NCI-H526 treated with DMSO at 0.1 percent for 48 hours (cell line): ENCODE data around the gene SFT2D1.
A peak's percentile ranks its signal among the peaks of the same experiment; 100 is the strongest.

Experiments
- DNase-seq: peaks from one replicate; lab custom pipeline; 2025; lab: John Stamatoyannopoulos, UW

The SFT2D1 gene

GRCh38 chr6:166333172-166333995, 9.0 kb downstream of the SFT2D1 start:
- no peak for DNase-seq

GRCh38 chr6:166331503-166332415, 10.6 kb downstream of the SFT2D1 start:
- no peak for DNase-seq

DNA sequence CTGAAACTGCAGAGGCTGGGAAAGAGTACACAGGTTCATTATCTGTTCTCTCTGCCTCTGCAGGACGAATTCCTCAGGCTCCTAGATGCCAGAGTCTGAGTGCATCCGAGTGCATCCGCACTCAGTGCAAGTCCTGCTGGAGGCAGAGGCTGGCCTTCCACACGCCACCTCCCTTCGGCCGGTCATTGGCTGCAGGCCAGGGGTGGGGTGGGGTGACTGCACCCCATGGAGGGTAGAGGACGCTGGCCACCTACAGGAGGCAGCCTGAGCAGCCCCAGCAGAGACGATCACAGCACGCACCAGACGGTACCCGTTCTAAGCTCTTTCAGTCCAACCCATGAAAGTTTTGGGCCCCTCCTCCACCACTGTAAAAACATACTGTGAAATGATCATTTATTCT, 11.7 kb downstream of the SFT2D1 start:
- no peak for DNase-seq

GRCh38 chr6:166325383-166326042, 16.8 kb downstream of the SFT2D1 start:
- DNase-seq: no peak

DNA sequence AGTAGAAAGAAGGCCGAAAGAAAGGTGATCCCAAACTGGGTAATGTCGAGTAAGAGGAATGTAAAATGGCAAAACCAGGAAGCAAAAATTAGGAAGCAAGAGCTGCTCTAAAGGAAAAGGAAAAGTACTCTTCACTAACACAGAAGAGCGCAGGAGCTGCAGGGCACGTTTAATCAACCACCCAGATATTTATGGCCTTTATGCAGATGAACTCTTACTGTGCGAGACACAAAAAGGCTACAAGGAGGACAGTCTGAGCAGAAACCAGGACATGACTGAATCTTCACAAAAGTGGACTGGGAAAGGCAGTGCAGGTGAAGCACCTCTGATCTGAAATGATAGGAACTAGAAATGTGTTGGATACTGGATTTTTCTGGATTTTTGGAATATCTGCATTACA, 18.9 kb downstream of the SFT2D1 start:
- no peak for DNase-seq

GRCh38 chr6:166318649-166319600, 23.4 kb downstream of the SFT2D1 start:
- DNase-seq: no peak

DNA sequence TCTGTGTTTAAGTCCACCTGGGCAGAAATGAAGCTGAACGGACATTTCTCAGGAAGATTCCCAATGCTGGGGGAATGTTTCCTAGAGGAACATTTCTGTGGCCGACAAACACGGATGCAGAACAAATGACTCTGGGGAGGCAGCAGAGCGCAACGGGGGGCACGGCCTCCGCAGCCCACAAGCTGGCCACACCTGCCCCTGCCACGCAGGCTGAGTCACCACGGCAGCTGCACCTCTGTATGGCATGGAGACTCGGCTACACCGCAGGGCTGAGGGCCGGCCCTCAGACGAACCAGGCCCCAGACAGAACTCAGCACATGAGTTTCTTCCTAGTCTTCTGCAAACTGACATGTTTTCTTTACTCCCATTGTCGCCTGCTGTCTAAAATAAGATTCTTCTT, 24.1 kb downstream of the SFT2D1 start:
- no peak for DNase-seq

DNA sequence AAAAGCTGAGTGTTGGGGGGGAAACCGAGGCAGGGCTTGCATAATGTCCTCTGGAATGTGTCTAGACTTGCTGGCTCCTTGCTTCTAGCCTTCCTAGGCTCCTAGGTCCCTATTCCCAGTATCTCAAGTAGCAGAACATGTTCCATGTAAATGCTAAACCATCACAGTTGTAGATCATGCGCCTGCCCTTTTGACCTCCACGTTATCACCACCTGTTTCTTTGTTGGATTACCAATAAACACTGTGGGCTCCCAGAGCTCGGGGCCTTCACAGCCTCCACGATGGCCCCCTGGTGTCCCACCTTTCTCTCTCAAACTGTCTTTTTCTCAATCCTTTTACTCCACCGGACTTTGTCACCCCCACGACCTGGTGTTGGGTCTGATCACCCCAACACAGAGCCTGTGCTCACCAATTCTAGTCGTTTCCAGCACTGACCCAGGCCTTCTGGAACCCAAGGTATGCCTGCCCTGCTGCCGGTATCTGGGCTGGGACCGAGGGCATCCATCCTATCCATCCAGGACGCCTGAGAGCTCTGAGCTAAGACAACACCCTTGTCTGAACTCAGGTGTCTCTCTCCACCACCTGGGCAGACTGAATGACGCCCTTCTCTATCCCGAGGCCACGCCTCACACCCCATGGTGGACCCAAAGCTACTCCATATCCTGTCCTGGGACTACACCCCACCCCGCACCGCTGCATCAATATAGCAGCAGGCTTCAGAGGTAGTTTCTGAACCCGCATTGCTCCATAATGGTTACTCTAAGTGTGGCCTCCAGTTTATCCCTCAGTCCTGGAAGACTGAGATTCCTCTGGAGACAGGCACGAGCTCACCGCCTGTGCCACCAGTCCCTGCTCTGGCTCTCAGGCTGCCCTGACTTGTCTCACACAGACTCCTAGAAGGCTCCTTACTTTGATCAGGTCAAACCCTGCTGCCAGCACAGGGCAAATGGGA, 24.8 kb downstream of the SFT2D1 start:
- no peak for DNase-seq

- no peak for DNase-seq
These were observed 26.9 kb downstream of the SFT2D1 start for GRCh38 chr6:166315436-166315835.

- DNase-seq: no peak
These were observed 27.9 kb downstream of the SFT2D1 start for GRCh38 chr6:166314454-166314853.

GRCh38 chr6:166313255-166314070, 28.9 kb downstream of the SFT2D1 start:
- no peak for DNase-seq

DNA sequence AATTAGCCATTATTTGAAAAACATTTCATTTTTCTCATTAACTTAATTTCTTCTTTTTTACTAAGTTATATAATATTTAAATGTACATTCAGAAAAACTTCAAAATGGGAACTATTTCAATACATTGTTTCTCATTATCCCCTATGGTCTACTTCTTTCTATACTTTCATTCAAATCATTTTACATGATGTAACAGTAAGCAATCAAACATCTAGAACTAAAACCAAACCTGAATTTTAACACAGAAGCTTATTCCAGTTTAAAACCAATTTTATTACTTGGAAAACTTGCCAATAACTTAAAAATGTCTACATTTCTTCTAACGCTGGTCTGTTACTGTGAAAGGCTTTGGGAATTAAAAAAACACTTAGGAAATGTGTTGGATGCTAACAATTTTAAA, 29.5 kb downstream of the SFT2D1 start:
- DNase-seq: no peak

GRCh38 chr6:166310634-166311033, 31.7 kb downstream of the SFT2D1 start:
- no peak for DNase-seq

DNA sequence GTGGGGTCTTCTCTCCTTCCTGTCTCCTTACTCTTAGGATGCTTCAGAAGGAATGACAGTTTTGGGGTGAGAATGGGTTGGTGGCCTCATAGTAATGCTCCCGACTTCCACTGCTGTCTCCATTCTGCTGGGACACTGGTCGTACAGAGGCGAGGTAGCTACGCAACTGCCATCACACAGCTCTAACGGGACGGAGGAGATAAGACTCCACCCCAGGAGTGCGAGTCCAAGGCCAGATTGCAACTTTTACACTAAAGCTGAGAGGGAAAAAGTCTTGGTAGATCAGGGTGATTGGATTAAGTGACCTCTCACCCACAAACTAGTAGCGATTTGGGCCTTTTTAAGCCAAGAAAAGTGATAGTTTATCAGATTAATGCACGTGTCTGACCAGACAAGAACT, 32.4 kb downstream of the SFT2D1 start:
- DNase-seq: no peak

- peak; percentile 30 for DNase-seq
These were observed 33.4 kb downstream of the SFT2D1 start for GRCh38 chr6:166308769-166309589.

DNA sequence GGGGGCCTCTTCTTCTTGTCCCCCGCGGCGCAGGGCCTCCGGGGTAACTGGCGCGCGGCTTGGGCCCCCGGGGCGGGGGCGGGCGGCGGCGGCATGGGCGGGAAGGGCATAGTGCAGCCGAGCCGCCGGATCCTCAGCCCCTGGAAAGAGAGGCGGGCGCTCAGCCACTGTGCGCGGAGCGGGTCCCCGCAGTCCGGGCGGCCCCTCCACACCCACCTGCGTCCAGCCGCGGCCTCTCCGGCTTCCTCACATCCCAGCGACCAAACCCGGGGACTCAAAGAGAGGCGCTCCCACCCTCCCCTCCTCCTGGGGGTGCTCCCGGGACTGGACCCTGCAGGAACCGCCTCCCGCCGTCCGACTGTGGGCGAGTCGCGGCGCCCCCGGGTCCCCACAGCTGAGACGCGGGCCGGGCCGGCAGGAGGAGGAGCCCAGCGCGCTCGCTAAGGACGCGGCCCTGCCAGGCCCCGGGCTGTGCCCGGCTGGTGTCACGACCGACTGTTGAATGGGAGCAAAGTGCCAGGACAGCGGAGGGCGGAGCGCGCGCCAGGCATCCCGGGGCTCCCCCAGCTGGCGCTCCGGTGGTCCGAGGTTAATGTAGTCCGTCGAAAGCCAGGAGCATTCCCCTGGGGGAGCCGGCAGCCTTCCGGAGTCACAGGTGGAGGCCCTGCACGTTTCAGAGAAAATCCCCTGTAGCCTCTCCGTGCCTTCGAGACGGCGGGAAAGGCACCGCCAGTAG, 34.1 kb downstream of the SFT2D1 start, which contains the start of gene PRR18:
Gene PRR18, minus strand, starts transcription at position 360 of the 736 bp plus-strand sequence. Its CDS starts 250 bp downstream, at position 110.
- DNase-seq: no peak
